Subcutaneous abdominal adipose tissue (tissue), 5 donors: Measurements from ENCODE around the gene SUCNR1.
A peak's percentile ranks its signal among the peaks of the same experiment; 100 is the strongest.

ENCODE experiments used
- H3K27ac ChIP-seq: one replicate; pipeline ENCODE4 v1.7.0; 2013; ENCODE audit warnings: low read depth, mild to moderate bottlenecking, inconsistent platforms, low read length, moderate library complexity
- H3K27me3 ChIP-seq, 5 donors: one replicate each; pipeline ENCODE4 v1.7.0; 2013; ENCODE audit warnings: low read length in 5 of 5, inconsistent platforms in 1 of 5; ENCODE audit not compliant: control insufficient read depth in 5 of 5, insufficient read depth in 4 of 5
- H3K36me3 ChIP-seq, 5 donors: one replicate each; pipeline ENCODE4 v1.7.0; 2013; ENCODE audit warnings: low read length in 5 of 5; ENCODE audit not compliant: control insufficient read depth in 5 of 5, insufficient read depth in 5 of 5
- H3K4me1 ChIP-seq, 5 donors: one replicate each; pipeline ENCODE4 v1.7.0; 2013; ENCODE audit warnings: low read length in 5 of 5, mild to moderate bottlenecking in 3 of 5, moderate library complexity in 1 of 5; ENCODE audit not compliant: control insufficient read depth in 5 of 5, insufficient read depth in 5 of 5
- H3K4me3 ChIP-seq, 5 donors: one replicate each; pipeline ENCODE4 v1.7.0; 2013; ENCODE audit warnings: low read length in 5 of 5, low read depth in 1 of 5
- H3K9ac ChIP-seq, 5 donors: one replicate each; pipeline ENCODE4 v1.7.0; 2013; ENCODE audit warnings: low read length in 5 of 5, mild to moderate bottlenecking in 4 of 5, moderate library complexity in 3 of 5
- H3K9me3 ChIP-seq, 5 donors: one replicate each; pipeline ENCODE4 v1.7.0; 2013; ENCODE audit warnings: low read length in 5 of 5; ENCODE audit not compliant: control insufficient read depth in 5 of 5
- donor health status: healthy.
- donor health status: healthy.
- donor health status: healthy.
- donor health status: healthy.
- donor health status: healthy.

Gene SUCNR1

GRCh38 chr3:151931171-151931570 lies 57.7 kb downstream of the SUCNR1 start:
- Histone ChIP-seq H3K9ac (no peak overlapping the region), H3K4me3 (no peak overlapping the region), H3K4me1 (peaks cover 0 to 5% (median 2%) of the 10 kb centered on the region in 5 donors), H3K9me3 (no peaks in the 10 kb centered on the region), H3K27me3 (no peaks in the 10 kb centered on the region), H3K27ac (no peak overlapping the region), H3K36me3 (no peaks in the 10 kb centered on the region)

- Histone ChIP-seq H3K27me3 (no peaks in the 10 kb centered on the region), H3K27ac (peak overlapping the region; percentile 11), H3K36me3 (no peaks in the 10 kb centered on the region), H3K9me3 (no peaks in the 10 kb centered on the region), H3K9ac (no peak overlapping the region), H3K4me1 (peaks cover 0 to 2% (median 0%) of the 10 kb centered on the region in 5 donors), H3K4me3 (no peak overlapping the region)
These were observed 59.9 kb downstream of the SUCNR1 start for GRCh38 chr3:151933234-151933853.
